ENCODE measurements around the gene TEKT3. TPM values are rescaled to one million over a fixed set of nuclear protein-coding genes. Genes with fewer than 3 reads are reported as not detected.

The TEKT3 gene
- total RNA-seq, 1 donor from 2014 or later = 0.42 TPM

- no peak overlapping the region for H3K27ac Mint-ChIP-seq (ENCODE audit: unreplicated experiment)
- no peak overlapping the region for H3K4me3 Mint-ChIP-seq
- peaks cover 5% of the 10 kb centered on the region for H3K9me3 Mint-ChIP-seq
- TF ChIP-seq CTCF (conservative IDR thresholded peaks at IDR 0.05) = no peak
- peaks cover 10% of the 10 kb centered on the region for H3K4me1 Mint-ChIP-seq
- no peak for DNase-seq (ENCODE audit: low read depth, low spot score)
- no peaks in the 10 kb centered on the region for H3K36me3 Mint-ChIP-seq (ENCODE audit: low read depth)
- no peaks in the 10 kb centered on the region for H3K27me3 Mint-ChIP-seq (ENCODE audit: low read depth)
Observed at GRCh38 chr17:15298176-15298575, 43.2 kb downstream of the TEKT3 start.

- Mint-ChIP-seq H3K9me3 (peaks cover 2% of the 10 kb centered on the region), H3K4me1 (peaks cover 10% of the 10 kb centered on the region), H3K27me3 (ENCODE audit: low read depth) (no peaks in the 10 kb centered on the region), H3K27ac (ENCODE audit: unreplicated experiment) (no peak overlapping the region), H3K4me3 (no peak overlapping the region), H3K36me3 (ENCODE audit: low read depth) (no peaks in the 10 kb centered on the region)
- no peak for TF ChIP-seq CTCF (conservative IDR thresholded peaks at IDR 0.05)
- DNase-seq (ENCODE audit: low read depth, low spot score) = no peak
Observed at GRCh38 chr17:15293558-15293957, 47.8 kb downstream of the TEKT3 start.

DNA sequence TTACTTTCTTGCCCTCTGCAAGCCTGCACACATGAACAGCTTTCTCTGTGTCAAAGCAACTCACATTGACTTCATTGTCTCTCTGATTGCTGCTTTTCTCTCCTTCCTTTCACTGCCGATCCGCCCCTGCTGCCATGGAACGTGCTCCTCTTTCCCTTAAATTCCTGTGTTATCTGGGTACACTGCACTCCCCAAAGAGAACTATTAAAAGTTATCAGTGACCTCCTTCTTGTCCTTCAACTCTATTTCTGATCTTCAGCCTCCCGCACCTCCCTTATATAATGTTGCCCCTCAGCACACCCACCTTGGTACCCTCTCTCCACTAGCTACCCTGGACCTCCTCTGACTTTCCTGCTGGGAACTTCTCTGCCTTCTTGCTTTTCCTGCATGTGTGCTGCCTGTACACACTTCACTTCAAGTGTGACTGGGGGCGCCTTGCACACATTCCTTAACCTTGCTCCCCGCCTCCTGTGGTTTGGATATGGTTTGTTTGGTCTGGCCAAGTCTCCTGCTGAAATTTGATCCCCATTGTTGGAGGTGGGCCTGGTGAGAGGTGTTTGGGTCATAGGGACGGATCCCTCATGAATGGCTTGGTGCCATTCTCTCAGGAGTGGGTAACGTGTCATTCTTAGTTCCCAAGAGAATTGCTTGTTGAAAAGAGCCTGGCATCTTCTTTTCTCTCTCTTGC, 49.6 kb downstream of the TEKT3 start:
- Mint-ChIP-seq H3K27me3 (ENCODE audit: low read depth) (no peaks in the 10 kb centered on the region), H3K36me3 (ENCODE audit: low read depth) (no peaks in the 10 kb centered on the region), H3K9me3 (peaks cover 5% of the 10 kb centered on the region), H3K4me3 (no peak overlapping the region), H3K27ac (ENCODE audit: unreplicated experiment) (no peak overlapping the region), H3K4me1 (peaks cover 10% of the 10 kb centered on the region)
- DNase-seq (ENCODE audit: low read depth, low spot score) = no peak
- no peak for TF ChIP-seq CTCF (conservative IDR thresholded peaks at IDR 0.05)

GRCh38 chr17:15290605-15291004, 50.8 kb downstream of the TEKT3 start:
- Mint-ChIP-seq H3K27me3 (ENCODE audit: low read depth) (no peaks in the 10 kb centered on the region), H3K4me1 (peaks cover 10% of the 10 kb centered on the region), H3K36me3 (ENCODE audit: low read depth) (no peaks in the 10 kb centered on the region), H3K4me3 (no peak overlapping the region), H3K27ac (ENCODE audit: unreplicated experiment) (no peak overlapping the region), H3K9me3 (peaks cover 5% of the 10 kb centered on the region)
- no peak for DNase-seq (ENCODE audit: low read depth, low spot score)
- TF ChIP-seq CTCF (conservative IDR thresholded peaks at IDR 0.05) = no peak

GRCh38 chr17:15289285-15290183, 51.9 kb downstream of the TEKT3 start:
- DNase-seq (ENCODE audit: low read depth, low spot score) = no peak
- H3K9me3 Mint-ChIP-seq = peaks cover 5% of the 10 kb centered on the region
- TF ChIP-seq CTCF (conservative IDR thresholded peaks at IDR 0.05) = no peak
- H3K4me1 Mint-ChIP-seq = peaks cover 10% of the 10 kb centered on the region
- H3K27ac Mint-ChIP-seq (ENCODE audit: unreplicated experiment) = peak overlapping the region; percentile 31
- H3K27me3 Mint-ChIP-seq (ENCODE audit: low read depth) = no peaks in the 10 kb centered on the region
- H3K4me3 Mint-ChIP-seq = no peak overlapping the region
- no peaks in the 10 kb centered on the region for H3K36me3 Mint-ChIP-seq (ENCODE audit: low read depth)
